ENCODE measurements around the gene MRPL2.
"Not testable (repeated sequence)": the region's sequence is repeated elsewhere in the genome, so short reads cannot be mapped to it uniquely, and the experiment has no call there.

Gene MRPL2

DNA sequence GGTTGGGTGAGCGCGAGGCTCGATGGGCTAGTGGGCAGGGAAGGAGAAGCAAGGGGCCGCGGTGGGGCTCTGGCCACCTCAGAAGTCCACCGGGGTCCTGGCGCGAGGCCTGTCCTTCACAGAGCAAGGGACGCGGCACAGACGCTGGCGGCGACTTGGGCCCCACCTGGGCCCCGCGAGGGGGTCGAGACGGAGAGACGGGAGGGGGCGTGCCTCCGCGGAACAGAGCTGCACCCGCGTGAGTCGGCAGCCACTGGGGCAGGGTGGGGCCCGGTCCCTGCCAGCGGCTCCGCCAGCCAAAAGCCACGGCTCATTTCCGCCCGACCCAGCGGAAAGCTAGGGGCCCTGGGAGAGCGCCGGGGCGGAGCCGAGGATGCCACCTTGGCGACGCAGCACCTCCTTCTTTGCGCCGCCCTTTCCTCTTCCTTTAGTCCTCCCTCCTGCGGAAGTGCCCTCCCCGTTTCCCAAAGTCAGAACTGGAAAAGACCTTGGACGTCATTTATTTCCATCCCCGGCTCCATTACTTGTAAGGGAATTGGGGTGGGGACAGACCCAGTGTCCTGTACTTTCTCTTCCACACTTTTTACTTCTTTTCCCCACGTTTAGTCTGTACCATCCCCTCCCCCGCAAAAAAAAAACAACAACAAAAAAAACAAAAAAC lies 5.6 kb downstream of the MRPL2 start, which contains the start of gene CUL7:
Gene CUL7 (minus strand): TSS at position 307 of the 661 bp plus-strand sequence. CDS start 1,063 bp downstream, outside the sequence.
- peak; percentile 74 to 78 for DNase-seq (ENCODE audit: extremely low read depth in 1 of 2, low read depth in 1 of 2)

DNA sequence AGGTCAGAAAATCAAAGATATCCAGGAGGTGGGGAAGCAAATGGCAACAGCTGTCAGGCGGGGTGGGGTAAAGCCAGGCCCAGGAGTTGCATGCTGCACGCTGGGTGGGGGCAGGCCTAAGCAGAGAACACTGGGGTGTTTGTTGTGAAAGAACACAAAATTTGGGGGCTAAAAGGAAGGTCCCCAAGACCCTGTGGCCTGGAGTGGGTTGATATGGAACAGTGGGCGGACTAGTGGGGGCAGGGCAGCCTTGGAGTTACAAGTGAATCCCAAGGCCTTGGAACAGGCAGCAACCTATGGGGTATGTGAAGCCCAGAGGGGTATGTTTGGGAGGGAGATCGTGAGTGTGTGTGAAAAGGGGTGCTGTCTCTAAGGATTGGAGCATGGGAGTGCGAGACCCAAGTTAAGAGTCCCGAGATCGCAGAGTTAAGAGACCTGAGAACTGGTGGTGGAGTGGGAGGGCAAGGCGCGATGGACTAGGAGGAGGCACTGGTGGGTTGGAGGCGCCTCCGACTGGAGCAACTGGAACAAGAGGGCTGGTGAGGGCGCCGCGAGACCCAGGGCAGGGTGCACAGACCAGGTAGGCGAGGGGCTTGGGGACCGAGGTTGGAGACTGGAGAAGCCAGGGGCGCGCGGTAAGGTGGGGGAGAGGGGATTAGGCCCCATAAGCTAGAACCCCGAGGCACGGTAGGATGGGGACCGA lies 6.2 kb downstream of the MRPL2 start:
- DNase-seq (ENCODE audit: extremely low read depth in 1 of 2, low read depth in 1 of 2) = no peak

- DNase-seq (ENCODE audit: extremely low read depth in 1 of 2, low read depth in 1 of 2) = no peak
Measured at GRCh38 chr6:43052225-43052841, 6.9 kb downstream of the MRPL2 start.

- DNase-seq (ENCODE audit: extremely low read depth in 1 of 2, low read depth in 1 of 2) = no peak
Measured at GRCh38 chr6:43050981-43051380, 8.3 kb downstream of the MRPL2 start.

- DNase-seq (ENCODE audit: extremely low read depth in 1 of 2, low read depth in 1 of 2) = no peak
Measured at GRCh38 chr6:43047998-43048397, 11.2 kb downstream of the MRPL2 start.

- DNase-seq (ENCODE audit: extremely low read depth in 1 of 2, low read depth in 1 of 2) = no peak
Measured at GRCh38 chr6:43045371-43045930, 13.8 kb downstream of the MRPL2 start.

GRCh38 chr6:43043310-43043709 lies 15.9 kb downstream of the MRPL2 start:
- no peak for DNase-seq (ENCODE audit: extremely low read depth in 1 of 2, low read depth in 1 of 2)

- not testable (repeated sequence) for DNase-seq (ENCODE audit: extremely low read depth in 1 of 2, low read depth in 1 of 2)
Measured at GRCh38 chr6:43041475-43041874, 17.8 kb downstream of the MRPL2 start.

DNA sequence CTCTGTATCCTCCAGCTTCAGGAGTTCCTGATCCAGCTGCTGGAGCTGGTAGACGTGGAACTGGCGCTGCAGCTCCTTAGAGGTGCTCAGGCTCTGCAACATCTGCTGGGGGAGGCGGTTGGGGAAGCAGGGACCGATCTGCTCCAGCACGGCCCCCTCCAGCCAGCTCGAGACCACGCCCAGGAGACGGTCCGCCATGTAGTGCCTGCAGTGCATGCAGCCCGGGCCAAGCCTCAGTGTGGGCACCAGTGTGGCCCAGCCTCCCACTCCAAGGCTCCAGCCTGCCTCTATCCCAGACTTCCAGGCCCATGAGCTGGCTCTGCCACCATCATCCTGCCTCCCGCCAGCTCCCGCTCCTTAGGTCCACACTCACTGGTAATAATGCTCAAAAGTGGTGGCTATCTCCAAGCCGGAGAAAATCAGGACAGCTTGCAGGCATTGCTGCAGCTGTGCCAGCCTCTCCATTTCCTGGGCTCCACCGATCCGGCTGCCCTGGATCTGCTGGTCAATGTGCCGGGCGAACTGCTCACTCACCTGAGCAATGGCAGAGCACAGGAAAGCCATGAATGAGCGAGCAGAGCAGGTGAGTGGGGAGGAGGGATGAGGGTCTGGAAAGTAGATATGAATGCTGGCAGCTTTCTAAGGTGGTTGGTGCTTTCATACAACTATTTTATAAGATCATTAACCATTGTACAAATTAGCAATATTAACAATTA lies 18.5 kb downstream of the MRPL2 start:
- DNase-seq (ENCODE audit: extremely low read depth in 1 of 2, low read depth in 1 of 2) = no peak

GRCh38 chr6:43038727-43039126 lies 20.5 kb downstream of the MRPL2 start:
- DNase-seq (ENCODE audit: extremely low read depth in 1 of 2, low read depth in 1 of 2) = no peak

DNA sequence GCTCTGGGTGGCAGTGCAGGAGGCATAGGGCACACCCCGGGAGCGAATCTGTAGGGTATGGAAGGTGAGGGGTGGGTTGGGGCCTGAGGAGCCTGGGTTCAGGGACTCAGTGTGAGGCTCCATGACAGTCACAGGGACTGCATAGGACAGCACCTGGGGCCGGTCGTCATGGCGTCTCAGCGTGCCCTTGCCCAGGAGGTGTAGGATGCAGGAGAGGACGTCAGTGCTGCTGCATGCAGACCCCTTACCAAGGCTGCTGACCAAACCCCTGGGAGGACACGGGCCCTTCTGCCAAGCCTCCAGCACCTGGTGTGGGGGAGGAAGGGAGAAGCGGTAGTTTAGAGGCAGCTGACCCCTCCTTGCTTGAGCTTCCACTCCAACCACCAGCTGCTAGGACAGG lies 21.5 kb downstream of the MRPL2 start:
- no peak for DNase-seq (ENCODE audit: extremely low read depth in 1 of 2, low read depth in 1 of 2)

DNA sequence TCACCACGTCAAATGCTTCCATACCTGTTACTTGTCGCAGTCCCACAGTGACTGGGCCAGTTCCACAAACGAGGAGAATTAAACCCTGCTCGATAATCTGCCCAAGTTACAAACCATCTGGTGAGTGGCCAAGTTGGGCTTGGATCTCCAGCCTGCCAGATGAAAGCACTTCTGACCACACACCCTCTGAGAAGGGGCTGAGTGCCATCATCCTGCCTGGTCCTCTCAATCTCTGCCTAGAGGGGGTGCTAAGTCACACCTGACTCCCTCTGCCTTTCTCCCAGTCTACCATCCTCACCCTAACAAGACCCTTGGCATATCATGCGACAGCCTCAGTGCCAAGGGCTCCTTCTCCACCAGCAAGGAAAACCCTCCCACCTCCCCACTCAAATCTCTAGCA lies 22.0 kb downstream of the MRPL2 start:
- DNase-seq (ENCODE audit: extremely low read depth in 1 of 2, low read depth in 1 of 2) = no peak

DNA sequence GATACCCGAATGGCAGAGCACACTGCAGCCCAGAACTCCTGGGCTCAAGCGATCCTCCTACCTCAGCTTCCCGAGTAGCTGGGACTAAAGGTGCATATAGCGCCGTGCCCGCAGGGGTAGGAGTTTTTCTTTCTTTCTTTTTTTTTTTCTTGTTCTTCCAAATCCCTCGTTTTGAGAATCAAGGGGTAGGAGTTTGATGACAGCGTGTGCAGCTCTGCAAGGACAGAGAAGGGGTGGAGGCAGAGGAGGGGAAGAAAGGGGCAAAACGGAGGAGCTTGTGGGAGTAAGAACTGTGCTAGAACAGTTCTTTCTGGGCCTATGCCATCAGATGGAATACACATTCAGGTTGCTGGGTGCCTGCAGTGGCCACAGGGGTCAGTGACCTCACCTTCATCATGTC lies 22.5 kb downstream of the MRPL2 start:
- no peak for DNase-seq (ENCODE audit: extremely low read depth in 1 of 2, low read depth in 1 of 2)

DNA sequence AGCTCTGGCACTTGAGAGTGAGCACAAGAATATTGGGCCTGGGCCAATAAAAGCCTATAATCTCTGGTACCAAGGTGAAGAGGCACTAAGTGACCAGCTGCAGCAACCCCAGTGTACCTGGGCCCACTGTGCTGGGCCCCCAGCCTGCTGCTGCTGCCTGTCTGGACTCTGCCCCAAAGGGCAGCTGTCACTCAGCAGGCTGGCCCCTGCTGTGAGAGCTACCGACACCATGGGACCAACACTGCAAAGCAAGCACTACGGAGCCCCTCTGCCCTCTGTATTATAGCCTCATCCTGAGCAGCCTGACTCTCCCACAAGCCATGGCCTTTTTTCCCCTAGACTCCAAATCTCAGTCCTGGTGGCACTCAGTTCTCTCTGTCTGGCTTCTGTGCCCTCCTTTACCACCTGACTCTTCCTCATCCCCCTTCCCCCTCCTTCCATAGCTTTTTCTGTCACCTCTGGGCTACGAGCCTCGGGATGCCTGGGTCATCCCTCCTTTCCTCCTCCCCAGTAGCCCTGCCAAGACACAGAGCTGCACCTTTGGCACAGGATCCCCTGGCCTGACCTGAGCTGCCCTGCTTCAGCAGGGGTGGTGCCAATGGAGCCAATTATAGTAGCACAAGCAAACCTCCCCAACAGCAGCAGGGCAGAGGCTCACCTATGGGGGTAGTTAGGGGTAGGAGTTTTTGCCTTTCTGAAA lies 23.6 kb downstream of the MRPL2 start:
- DNase-seq (ENCODE audit: extremely low read depth in 1 of 2, low read depth in 1 of 2) = no peak

GRCh38 chr6:43034190-43034525 lies 25.1 kb downstream of the MRPL2 start:
- no peak for DNase-seq (ENCODE audit: extremely low read depth in 1 of 2, low read depth in 1 of 2)

DNA sequence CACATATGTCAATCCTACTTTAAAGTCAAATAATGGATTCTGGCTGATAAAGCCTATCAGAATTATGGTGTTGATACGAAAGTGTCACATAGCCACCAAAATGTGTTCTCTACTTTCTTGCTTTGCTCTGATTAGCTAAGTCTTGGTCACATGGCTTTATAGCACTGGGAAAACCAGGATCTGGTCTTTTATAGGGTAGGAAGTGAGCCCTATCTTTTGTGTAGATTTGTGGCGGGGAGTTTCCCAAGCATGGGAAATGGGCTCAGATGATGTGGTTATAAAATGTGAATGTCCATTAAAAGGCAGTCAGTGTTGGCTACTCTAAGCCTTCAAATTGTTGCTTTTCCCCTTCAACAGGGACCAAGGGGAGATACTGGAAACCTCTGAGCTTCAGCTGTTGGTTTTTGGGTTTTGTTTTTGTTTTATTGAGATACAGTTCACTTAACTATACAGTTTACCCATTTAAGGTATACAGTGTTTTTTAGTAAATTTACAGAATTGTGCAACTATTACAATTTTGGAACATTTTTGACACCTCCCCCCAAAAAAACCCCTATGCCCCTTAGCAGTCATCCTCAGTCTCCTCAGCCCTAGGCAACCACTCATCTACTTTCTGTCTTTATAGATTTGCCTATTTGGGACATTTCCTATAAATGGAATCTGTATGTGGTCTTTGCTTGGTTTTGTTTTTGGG lies 25.6 kb downstream of the MRPL2 start:
- no peak for DNase-seq (ENCODE audit: extremely low read depth in 1 of 2, low read depth in 1 of 2)

GRCh38 chr6:43032326-43032725 lies 26.9 kb downstream of the MRPL2 start:
- DNase-seq (ENCODE audit: extremely low read depth in 1 of 2, low read depth in 1 of 2) = no peak

DNA sequence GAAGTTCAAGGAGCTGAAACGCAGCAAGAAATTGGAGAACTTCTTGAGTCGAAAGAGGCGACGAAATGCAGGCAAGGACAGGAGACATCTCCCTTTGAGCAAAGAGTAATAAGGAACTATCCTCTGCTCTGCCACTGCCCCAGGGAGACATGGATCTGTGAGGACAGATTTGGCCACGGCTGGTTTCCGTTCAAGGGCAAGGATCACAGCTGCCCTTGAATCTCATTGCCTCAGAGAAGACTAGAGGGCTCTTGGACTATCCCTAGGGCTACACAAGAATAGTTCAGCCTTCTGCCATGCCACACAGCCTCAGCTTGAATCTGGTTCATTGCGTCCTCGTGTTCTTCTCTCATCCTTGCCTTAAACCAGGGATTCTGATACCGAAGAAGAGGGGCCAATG lies 30.1 kb downstream of the MRPL2 start:
- no peak for DNase-seq (ENCODE audit: extremely low read depth in 1 of 2, low read depth in 1 of 2)

GRCh38 chr6:43026365-43026764 lies 32.9 kb downstream of the MRPL2 start:
- DNase-seq (ENCODE audit: extremely low read depth in 1 of 2, low read depth in 1 of 2) = no peak

DNA sequence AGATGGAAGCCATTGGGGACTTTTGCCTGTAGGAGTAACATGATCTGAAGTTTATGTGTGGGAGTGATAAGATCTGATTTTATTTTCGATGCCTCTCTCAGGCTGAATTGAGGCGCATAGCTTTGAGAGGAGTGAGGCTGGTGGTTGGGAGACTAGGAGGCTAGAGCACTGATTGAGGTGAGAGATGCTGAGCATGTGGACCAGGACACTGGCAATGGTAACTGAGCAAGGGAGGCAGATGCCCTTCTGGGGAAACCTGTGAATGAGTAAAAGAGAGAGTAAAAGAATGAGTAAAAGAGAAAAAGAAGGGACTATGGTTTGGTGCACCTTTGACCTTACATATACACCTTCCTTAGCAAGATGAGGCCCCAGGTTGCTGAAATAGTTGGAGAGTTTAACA lies 34.8 kb downstream of the MRPL2 start:
- no peak for DNase-seq (ENCODE audit: extremely low read depth in 1 of 2, low read depth in 1 of 2)

All from activated CD8-positive, alpha-beta memory T cell treated with anti-CD3 and anti-CD28 coated beads for 1 hour (primary cell).